Mononuclear cell (primary cell): Measurements from ENCODE around the gene ACSS1. TPM values are rescaled to one million over a fixed set of nuclear protein-coding genes. Genes with fewer than 3 reads are reported as not detected.

ENCODE experiments used
- H3K27me3 ChIP-seq: 2 replicates; pipeline ENCODE4 v1.6.0; 2011; ENCODE audit warnings: low read length, control low read depth; ENCODE audit not compliant: insufficient read depth
- H3K4me1 ChIP-seq: 2 replicates; pipeline ENCODE4 v1.5.1; 2011; ENCODE audit warnings: mild to moderate bottlenecking, low read length, control low read depth; ENCODE audit not compliant: insufficient read depth
- H3K4me3 ChIP-seq: 2 replicates; pipeline ENCODE4 v1.5.1; 2011; ENCODE audit warnings: mild to moderate bottlenecking, low read length, moderate library complexity
- H3K9me3 ChIP-seq: 2 replicates; pipeline ENCODE4 v1.5.1; 2011; ENCODE audit warnings: low read depth, mild to moderate bottlenecking, control low read depth, low read length
- total RNA-seq: library from RNA; depleted of rRNA; stranded (reverse); fragments of >200 nt; gene quantifications from one replicate; pipeline ENCODE4 v1.2.3, GENCODE V29; 2012

Gene ACSS1
- total RNA-seq, 1 donor = 8.0 TPM

GRCh38 chr20:24970030-24970553 is 87.8 kb downstream of the ACSS1 start:
- Histone ChIP-seq H3K27me3 (no peaks in the 10 kb centered on the region), H3K9me3 (no peaks in the 10 kb centered on the region), H3K4me1 (peaks cover 17% of the 10 kb centered on the region), H3K4me3 (no peak overlapping the region)

DNA sequence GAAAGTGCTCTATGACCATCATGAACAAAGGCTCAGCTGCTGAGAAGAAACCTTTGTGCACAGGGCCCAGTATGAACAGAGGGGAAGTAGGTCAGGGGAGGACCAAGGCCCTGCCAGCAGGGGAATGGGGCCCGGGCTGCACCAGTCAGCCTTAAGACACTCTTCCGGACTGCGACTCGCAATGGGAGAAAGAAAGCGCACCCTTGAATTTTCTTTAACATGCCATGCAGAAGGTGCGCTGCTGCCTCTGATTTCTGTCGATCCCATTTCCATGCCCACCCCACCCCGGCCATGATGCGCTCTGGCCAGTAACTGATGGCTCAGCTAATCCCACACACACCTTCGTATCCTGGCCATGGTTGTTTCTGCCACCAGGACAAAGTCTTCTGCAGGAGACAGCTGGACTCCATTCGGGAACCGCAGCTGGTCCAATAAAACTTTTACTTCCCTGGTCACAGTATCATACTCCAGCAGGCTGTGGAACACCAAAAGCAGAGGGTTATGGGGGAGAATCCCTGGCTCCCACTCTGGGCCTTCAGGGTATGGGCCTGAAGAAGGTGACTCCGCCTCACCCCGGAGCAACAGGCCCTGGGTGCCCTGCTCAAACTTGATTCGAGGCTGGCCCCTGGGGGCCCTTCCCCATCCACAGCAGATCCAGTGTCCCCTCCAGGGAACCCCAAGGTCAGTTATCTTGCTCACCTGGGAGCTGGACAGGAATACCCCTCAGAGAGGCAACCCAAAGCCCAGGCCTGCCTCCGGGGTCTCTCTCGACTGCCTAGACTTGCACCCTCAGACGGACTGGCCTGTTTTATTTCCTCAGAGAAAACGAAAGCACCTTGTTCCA is 88.5 kb downstream of the ACSS1 start:
- Histone ChIP-seq H3K9me3 (no peaks in the 10 kb centered on the region), H3K4me1 (peaks cover 17% of the 10 kb centered on the region)

DNA sequence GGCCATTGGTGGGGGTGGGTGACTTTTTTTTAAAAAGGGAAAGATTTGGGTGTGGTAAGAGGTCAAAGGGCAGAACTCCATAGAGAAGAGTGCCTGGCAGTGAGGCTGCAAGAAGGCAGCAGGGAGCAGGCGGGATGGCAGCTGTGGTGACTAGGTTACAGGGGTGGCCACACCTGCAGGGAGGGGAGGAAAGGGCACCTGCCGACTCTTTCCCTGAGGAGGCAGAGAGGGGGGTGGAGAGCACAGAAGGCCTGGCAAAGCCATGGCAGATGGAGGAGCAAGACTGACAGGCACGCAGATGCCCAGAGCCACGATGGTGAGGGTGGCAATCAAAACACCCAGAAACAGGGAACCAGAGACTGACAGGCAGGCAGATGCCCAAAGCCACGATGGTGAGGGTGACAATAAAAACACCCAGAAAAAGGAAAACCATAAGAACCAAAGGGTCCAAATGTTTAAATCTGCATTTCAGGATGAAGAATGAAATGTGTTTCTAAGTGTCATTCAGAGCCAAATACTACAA is 89.6 kb downstream of the ACSS1 start:
- Histone ChIP-seq H3K4me3 (no peak overlapping the region), H3K27me3 (no peaks in the 10 kb centered on the region), H3K4me1 (peaks cover 24% of the 10 kb centered on the region), H3K9me3 (no peaks in the 10 kb centered on the region)

More for the DNA sequence above, 88.5 kb downstream of the ACSS1 start:
- no peaks in the 10 kb centered on the region for H3K27me3 ChIP-seq
- H3K4me3 ChIP-seq = no peak overlapping the region

- no peaks in the 10 kb centered on the region for H3K9me3 ChIP-seq
- H3K4me3 ChIP-seq = no peak overlapping the region
- peaks cover 31% of the 10 kb centered on the region for H3K4me1 ChIP-seq
- H3K27me3 ChIP-seq = no peaks in the 10 kb centered on the region
Observed at GRCh38 chr20:24966317-24967012, 91.5 kb downstream of the ACSS1 start.

DNA sequence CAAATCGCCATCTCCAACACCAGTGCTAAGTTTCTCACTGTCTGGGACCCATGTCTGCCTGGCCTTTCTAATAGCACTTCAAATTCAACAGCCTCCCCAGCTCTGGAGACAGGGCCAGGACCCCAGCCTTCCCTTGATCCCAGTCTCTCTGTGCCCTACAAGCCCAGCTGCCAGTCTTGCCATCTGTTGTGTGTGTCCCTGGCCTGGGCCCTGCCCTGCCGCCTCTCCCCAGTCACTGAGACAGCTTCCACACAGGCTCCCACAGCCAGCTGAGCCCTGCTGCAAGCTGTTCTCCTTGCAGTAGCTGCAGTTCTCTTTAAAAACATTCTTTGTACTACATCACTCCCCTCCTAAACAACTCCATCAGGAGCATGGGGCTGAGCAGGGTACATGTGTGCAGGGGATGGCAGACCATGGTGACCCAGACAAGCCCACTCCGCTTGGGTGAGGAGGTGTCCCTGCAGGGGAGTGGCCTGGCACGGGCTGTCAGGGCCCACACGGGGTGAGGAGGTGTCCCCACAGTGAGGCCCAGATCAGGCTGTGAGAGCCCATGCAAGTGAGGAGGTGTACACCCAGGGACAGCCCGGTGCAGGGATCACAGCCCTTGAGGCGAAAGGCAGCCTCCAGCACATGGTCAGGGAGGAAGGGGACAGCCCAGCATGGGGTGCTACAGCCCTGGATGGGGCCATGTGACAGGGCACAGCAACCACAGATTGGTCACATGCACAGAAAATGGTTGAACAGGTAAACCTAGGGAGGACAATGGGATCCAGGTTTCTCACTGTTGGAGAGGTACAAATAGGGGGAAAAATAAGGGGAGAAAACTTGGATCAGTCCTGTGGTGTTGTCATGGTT is 92.6 kb downstream of the ACSS1 start:
- peaks cover 29% of the 10 kb centered on the region for H3K4me1 ChIP-seq
- no peak overlapping the region for H3K4me3 ChIP-seq
- no peaks in the 10 kb centered on the region for H3K27me3 ChIP-seq
- no peaks in the 10 kb centered on the region for H3K9me3 ChIP-seq

- peaks cover 37% of the 10 kb centered on the region for H3K4me1 ChIP-seq
- H3K4me3 ChIP-seq = no peak overlapping the region
- no peaks in the 10 kb centered on the region for H3K27me3 ChIP-seq
- no peaks in the 10 kb centered on the region for H3K9me3 ChIP-seq
Observed at GRCh38 chr20:24964506-24964840, 93.5 kb downstream of the ACSS1 start.

GRCh38 chr20:24963672-24964505 is 94.0 kb downstream of the ACSS1 start:
- Histone ChIP-seq H3K27me3 (no peaks in the 10 kb centered on the region), H3K4me1 (peaks cover 42% of the 10 kb centered on the region), H3K9me3 (no peaks in the 10 kb centered on the region), H3K4me3 (no peak overlapping the region)

DNA sequence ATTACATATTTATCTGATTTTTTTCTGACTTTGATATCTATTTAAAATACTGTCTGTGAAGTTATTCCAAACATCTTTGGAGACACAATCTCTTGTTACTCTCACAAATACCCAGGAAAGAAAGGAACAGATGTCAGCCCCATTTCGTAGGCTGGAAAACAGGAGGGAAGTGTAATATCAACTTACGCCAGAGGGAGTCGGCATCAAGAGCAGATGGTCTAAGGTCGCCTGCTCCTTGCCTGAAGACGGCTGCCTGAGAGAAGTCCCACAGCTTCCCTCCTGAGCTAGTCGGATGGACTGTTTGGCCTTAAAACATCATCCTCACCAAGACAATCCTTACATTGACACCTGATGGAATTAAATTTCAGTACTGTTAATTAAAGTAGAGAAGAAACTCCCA is 95.4 kb downstream of the ACSS1 start:
- Histone ChIP-seq H3K9me3 (no peaks in the 10 kb centered on the region), H3K4me3 (no peak overlapping the region), H3K4me1 (peaks cover 44% of the 10 kb centered on the region), H3K27me3 (no peaks in the 10 kb centered on the region)

GRCh38 chr20:24962182-24962492 is 95.8 kb downstream of the ACSS1 start:
- no peaks in the 10 kb centered on the region for H3K9me3 ChIP-seq
- H3K4me1 ChIP-seq = peaks cover 44% of the 10 kb centered on the region
- H3K27me3 ChIP-seq = no peaks in the 10 kb centered on the region
- no peak overlapping the region for H3K4me3 ChIP-seq

- H3K4me3 ChIP-seq = no peak overlapping the region
- H3K4me1 ChIP-seq = peaks cover 46% of the 10 kb centered on the region
- no peaks in the 10 kb centered on the region for H3K9me3 ChIP-seq
- H3K27me3 ChIP-seq = no peaks in the 10 kb centered on the region
Observed at GRCh38 chr20:24961384-24962181, 96.4 kb downstream of the ACSS1 start.

DNA sequence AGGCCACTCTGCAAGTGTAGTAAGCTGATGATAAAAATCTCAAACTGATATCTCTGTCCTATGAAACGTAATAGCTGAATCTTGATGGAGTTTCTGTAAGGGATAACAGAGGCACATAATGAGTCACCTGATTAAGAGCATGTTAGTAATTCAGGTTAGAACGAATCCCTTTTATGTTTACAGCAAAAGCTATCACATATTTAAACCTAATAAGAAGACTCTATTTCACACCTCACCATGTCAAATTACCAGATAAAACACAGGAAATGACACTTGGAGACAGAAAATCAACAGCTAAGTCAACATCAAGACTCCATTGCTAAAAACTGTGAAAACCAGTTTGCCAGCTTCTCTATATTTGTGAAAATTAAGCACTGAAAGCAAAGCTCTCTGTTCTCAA is 97.1 kb downstream of the ACSS1 start:
- Histone ChIP-seq H3K4me3 (no peak overlapping the region), H3K27me3 (no peaks in the 10 kb centered on the region), H3K9me3 (no peaks in the 10 kb centered on the region), H3K4me1 (peaks cover 53% of the 10 kb centered on the region)

DNA sequence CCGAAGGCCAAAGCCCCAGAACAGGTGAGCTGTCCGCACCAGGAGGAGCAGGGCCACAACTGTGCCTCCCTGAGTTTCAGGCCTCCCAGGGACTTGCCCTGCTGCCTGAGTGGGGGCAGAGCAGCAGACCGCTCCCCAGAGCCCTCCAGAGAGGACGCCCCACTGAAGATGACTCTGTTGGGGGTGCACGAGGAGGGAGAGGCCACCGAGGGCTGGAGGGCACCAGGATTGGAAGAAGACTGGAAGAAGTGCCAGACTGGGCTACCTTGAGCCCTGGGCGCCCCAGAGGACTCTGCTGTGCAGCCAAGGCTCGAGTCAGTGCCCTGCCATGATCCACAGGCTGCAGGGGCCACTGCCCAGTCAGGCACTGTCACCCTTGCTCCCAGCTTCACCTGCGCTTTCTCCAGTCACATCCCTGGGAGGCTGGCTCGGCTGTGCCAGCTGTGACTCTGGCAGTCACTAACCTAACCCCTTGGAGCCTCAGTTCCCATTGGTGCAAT is 97.6 kb downstream of the ACSS1 start:
- Histone ChIP-seq H3K9me3 (no peaks in the 10 kb centered on the region), H3K4me1 (peaks cover 58% of the 10 kb centered on the region), H3K4me3 (no peak overlapping the region), H3K27me3 (no peaks in the 10 kb centered on the region)

DNA sequence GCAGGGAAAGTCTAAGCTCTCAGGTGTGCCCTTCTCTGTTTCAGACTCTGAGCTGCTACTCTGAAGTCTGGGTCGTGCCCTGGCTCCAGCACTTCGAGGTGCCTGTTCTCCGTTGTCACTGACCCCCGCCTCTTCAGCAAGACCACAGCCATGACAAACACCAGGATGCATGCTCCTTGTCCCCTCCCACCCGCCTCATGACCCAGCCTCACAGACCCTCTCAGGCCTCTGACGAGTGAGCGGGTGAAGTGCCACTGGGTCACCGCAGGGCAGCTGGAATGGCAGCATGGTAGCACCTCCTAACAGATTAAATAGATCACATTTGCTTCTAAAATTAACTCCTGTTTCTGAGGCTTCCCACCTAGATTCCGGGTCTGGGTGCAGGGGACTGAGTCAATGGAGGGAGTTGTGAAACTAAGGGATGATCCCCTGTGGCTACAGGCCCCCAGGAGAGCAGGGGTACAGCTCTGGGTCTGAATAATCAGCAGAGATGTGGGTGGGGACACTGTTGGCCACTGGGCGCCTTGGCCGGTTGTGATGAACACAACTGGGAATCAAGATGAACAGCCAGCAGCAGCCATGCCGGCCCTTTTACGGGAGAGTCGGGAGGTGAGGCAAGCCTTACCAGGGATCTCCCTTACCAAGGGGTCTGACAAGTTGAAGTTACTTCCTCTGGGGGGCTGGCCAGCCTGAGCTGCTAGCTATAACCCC is 98.2 kb downstream of the ACSS1 start:
- Histone ChIP-seq H3K9me3 (no peaks in the 10 kb centered on the region), H3K4me3 (no peak overlapping the region), H3K4me1 (peaks cover 64% of the 10 kb centered on the region), H3K27me3 (no peaks in the 10 kb centered on the region)
